Subcutaneous adipose tissue (tissue), 4 donors: ENCODE measurements around the gene PRRG2. TPM values are rescaled to one million over a fixed set of nuclear protein-coding genes. Genes with fewer than 3 reads are reported as not detected.

ENCODE experiments used
- CTCF ChIP-seq: fragments of 450-650 bp; IDR thresholded peaks from one replicate; pipeline ENCODE4 v1.5.1; 2016; ENCODE audit warnings: low read depth, mild to moderate bottlenecking, control low read depth, antibody characterized with exemption, moderate library complexity
- total RNA-seq, 4 donors: library from RNA; depleted of rRNA; stranded (reverse); fragments of >200 nt; gene quantifications; one replicate each; pipeline ENCODE4 v1.1.0, GENCODE V29; 2016

The PRRG2 gene
- total RNA-seq, 4 donors from 2014 or later = 0.51 to 0.75 TPM; not detected in 2

DNA sequence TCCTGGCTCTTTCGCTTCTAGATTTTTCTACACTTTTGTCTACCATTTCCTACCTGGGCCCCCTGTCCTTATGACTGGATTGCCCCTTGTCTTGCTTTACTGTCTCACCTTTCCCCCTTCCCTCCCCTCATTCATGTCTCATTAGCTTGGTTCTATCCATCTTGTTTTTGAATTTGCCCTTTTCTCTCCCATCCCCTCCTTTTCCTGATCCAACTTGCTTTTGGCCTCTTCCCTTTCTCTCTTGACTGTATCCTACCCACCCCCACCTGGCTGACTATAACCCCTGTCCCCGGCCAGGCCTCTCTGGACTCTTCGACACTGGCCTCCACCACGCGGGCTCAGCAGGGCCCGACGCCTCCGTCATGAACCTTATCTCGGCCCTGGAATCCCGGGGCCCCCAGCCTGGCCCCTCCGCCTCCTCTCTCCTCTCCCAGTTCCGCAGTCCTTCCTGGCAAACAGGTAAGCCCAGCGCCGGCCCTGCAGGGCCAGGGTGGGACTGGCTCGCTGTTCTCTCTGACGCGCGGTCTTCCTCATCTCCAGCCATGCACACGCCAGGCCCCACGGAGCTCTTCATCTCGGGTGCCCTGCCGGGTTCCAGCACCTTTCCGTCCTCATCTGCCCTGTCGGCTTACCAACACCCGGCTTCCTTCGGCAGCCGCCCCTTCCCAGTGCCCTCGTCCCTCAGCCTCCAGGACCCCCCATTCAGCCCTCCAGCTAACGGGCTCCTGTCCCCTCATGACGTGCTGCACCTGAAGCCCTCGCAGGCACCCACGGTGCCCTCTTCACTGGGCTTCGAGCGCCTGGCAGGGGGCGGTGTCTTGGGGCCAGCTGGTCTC is 13.3 kb downstream of the PRRG2 start:
- TF ChIP-seq CTCF = no peak

DNA sequence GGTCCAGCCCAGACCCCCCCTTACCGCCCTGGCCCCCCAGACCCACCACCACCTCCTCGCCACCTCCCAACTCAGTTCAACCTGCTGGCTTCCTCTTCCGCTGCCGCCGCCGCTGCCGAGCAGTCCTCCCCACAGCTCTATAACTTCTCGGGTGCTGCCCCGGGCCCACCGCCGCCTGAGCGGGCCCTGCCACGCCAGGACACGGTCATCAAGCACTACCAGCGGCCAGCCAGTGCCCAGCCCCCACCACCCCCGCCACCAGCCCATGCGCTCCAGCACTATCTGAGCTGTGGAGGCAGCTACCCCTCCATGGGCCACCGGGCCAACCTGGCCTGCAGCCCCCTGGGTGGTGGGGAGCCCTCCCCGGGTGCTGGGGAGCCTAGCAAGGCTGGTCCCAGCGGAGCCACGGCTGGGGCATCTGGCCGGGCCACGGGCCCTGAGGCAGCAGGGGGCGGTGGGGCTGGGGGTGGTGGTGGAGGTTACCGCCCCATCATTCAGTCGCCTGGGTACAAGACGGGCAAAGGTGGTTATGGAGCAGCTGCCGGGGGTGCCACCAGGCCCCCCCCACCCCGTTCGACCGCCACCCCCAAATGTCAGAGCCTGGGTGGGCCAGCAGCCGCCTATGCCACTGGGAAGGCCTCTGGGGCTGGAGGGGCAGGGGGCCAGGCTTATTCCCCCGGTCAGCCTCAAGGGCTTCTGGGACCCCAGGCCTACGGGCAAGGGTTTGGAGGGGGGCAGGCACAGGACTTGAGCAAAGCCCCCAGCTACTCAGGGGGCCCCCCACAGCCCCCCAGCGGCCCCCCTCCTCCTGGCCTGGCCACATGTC is 14.1 kb downstream of the PRRG2 start:
- no peak for TF ChIP-seq CTCF

- TF ChIP-seq CTCF = no peak
Observed at GRCh38 chr19:49595819-49596404, 14.8 kb downstream of the PRRG2 start.

- TF ChIP-seq CTCF = no peak
Observed at GRCh38 chr19:49596407-49596806, 15.3 kb downstream of the PRRG2 start.

- TF ChIP-seq CTCF = no peak
Observed at GRCh38 chr19:49596954-49597702, 16.0 kb downstream of the PRRG2 start.

DNA sequence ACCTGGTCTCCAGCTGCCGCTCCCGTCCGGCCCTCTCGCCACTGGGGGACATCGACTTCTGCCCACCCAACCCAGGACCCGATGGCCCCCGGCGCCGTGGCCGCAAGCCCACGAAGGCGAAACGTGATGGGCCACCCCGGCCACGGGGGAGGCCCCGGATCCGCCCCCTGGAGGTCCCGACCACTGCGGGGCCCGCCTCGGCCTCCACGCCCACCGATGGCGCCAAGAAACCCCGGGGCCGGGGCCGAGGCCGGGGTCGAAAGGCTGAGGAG is 16.5 kb downstream of the PRRG2 start:
- no peak for TF ChIP-seq CTCF
